GM12878 (cell line): ENCODE data around the gene SELPLG. TPM values are rescaled to one million over a fixed set of nuclear protein-coding genes. Genes with fewer than 3 reads are reported as not detected.
A peak's percentile ranks its signal among the peaks of the same experiment; 100 is the strongest.

Experiments
- CBX5 ChIP-seq: sonication (generic); IDR thresholded peaks from 2 replicates; pipeline ENCODE4 v1.6.1; 2016; ENCODE audit warnings: low read depth, moderate library complexity, mild to moderate bottlenecking, inconsistent platforms
- CHD2 ChIP-seq: IDR thresholded peaks from 2 replicates; pipeline ENCODE4 v1.6.1; 2011; ENCODE audit warnings: low read depth, low read length, improper control_type of control experiment, borderline replicate concordance
- HDAC6 ChIP-seq: fragments of 200-600 bp; sonication (generic); IDR thresholded peaks from one replicate; pipeline ENCODE4 v1.8.0; 2017; ENCODE audit warnings: antibody characterized with exemption; ENCODE audit not compliant: unreplicated experiment
- LARP7 ChIP-seq: fragments of 450-650 bp; IDR thresholded peaks from 2 replicates; pipeline ENCODE4 v1.6.1; 2017; ENCODE audit warnings: mild to moderate bottlenecking
- MXI1 ChIP-seq: fragments of 150-350 bp; IDR thresholded peaks from 2 replicates; pipeline ENCODE4 v1.6.1; 2011; ENCODE audit warnings: low read depth, mild to moderate bottlenecking, inconsistent platforms, low read length, improper control_type of control experiment
- NBN ChIP-seq: fragments of 450-650 bp; IDR thresholded peaks from 2 replicates; pipeline ENCODE4 v1.6.1; 2016
- NR2F1 ChIP-seq: fragments of 450-650 bp; conservative IDR thresholded peaks from 2 replicates; pipeline ENCODE4 v1.6.1; 2017; ENCODE audit warnings: mild to moderate bottlenecking
- NRF1 ChIP-seq: conservative IDR thresholded peaks from 2 replicates; pipeline ENCODE4 v1.6.1; 2011; ENCODE audit warnings: mild to moderate bottlenecking, low read depth, low read length, improper control_type of control experiment
- POU2F2 ChIP-seq: IDR thresholded peaks from 3 replicates; pipeline ENCODE4 v1.6.1; 2011; ENCODE audit warnings: low read depth, mild to moderate bottlenecking, low read length, borderline replicate concordance
- RB1 ChIP-seq: fragments of 450-650 bp; formaldehyde crosslinking; IDR thresholded peaks from 2 replicates; pipeline ENCODE4 v1.6.1; 2017; ENCODE audit warnings: mild to moderate bottlenecking, borderline replicate concordance
- SMAD1 ChIP-seq: fragments of 450-650 bp; IDR thresholded peaks from 2 replicates; pipeline ENCODE4 v1.6.1; 2018; ENCODE audit warnings: mild to moderate bottlenecking, low read depth; ENCODE audit not compliant: partially characterized antibody
- SPI1 ChIP-seq: IDR thresholded peaks from 2 replicates; pipeline ENCODE4 v1.6.1; 2011; ENCODE audit warnings: low read depth, mild to moderate bottlenecking, low read length, moderate library complexity, borderline replicate concordance; ENCODE audit not compliant: insufficient read depth
- STAT1 ChIP-seq: fragments of 450-650 bp; conservative IDR thresholded peaks from 2 replicates; pipeline ENCODE4 v1.6.1; 2014; ENCODE audit warnings: antibody characterized with exemption, mild to moderate bottlenecking
- STAT3 ChIP-seq: IDR thresholded peaks from 2 replicates; pipeline ENCODE4 v1.6.1; 2011; ENCODE audit warnings: low read depth, low read length, improper control_type of control experiment
- USF1 ChIP-seq: IDR thresholded peaks from 2 replicates; pipeline ENCODE4 v1.6.1; 2011; ENCODE audit warnings: borderline replicate concordance, low read depth, mild to moderate bottlenecking, moderate library complexity, mixed read lengths, low read length; ENCODE audit not compliant: insufficient read depth; ENCODE audit errors: extremely low read length
- ZNF687 ChIP-seq: fragments of 450-650 bp; IDR thresholded peaks from 2 replicates; pipeline ENCODE4 v1.6.1; 2017; ENCODE audit warnings: mild to moderate bottlenecking, moderate library complexity
- polyA plus RNA-seq, 11 experiments: library from polyadenylated mRNA; depleted of rRNA in 4 of 11; unstranded in 6 of 11; stranded (reverse) in 5 of 11; fragments of >200 nt; fragmentation: Nextera tagmentation in 4 of 11; fragmentation: Illumina TruSeq in 1 of 11; extraction: Ambion mirVana in 4 of 11; extraction: Trizol in 1 of 11; gene quantifications; 1 replicate in 1 of 11; 2 replicates in 10 of 11; pipeline versions ENCODE4 v1.2.1 to v1.2.3, GENCODE V29; 2011 to 2016; ENCODE audit warnings: inconsistent platforms in 2 of 11, missing spikeins in 2 of 11, low read depth in 1 of 11
- total RNA-seq, 4 experiments: library from RNA; depleted of rRNA in 3 of 4; stranded (reverse); fragments of >200 nt in 3 of 4; fragmentation: Illumina TruSeq in 1 of 4; extraction: Trizol in 1 of 4; gene quantifications; 2 replicates each; pipeline versions ENCODE4 v1.2.1 to v1.2.3, GENCODE V29; 2013 to 2021
- TF ChIP-seq, protein P1 (sequence below): fragments of 450-650 bp; IDR thresholded peaks from 2 replicates; pipeline ENCODE4 v1.6.1; 2017; ENCODE audit warnings: mild to moderate bottlenecking, low read depth, inconsistent platforms; ENCODE audit not compliant: poor library complexity, severe bottlenecking
- TF ChIP-seq, protein P2 (sequence below): IDR thresholded peaks from 2 replicates; pipeline ENCODE4 v1.6.1; 2011; ENCODE audit warnings: mild to moderate bottlenecking, low read depth, low read length, moderate library complexity; ENCODE audit not compliant: insufficient replicate concordance

SELPLG gene
- total and polyA plus RNA-seq, 10 of the 15 experiments (the other 5 are each of a cell fraction or from before 2014, with no cell fraction given) = 3.2 to 32.3 (median 23.9) TPM

DNA sequence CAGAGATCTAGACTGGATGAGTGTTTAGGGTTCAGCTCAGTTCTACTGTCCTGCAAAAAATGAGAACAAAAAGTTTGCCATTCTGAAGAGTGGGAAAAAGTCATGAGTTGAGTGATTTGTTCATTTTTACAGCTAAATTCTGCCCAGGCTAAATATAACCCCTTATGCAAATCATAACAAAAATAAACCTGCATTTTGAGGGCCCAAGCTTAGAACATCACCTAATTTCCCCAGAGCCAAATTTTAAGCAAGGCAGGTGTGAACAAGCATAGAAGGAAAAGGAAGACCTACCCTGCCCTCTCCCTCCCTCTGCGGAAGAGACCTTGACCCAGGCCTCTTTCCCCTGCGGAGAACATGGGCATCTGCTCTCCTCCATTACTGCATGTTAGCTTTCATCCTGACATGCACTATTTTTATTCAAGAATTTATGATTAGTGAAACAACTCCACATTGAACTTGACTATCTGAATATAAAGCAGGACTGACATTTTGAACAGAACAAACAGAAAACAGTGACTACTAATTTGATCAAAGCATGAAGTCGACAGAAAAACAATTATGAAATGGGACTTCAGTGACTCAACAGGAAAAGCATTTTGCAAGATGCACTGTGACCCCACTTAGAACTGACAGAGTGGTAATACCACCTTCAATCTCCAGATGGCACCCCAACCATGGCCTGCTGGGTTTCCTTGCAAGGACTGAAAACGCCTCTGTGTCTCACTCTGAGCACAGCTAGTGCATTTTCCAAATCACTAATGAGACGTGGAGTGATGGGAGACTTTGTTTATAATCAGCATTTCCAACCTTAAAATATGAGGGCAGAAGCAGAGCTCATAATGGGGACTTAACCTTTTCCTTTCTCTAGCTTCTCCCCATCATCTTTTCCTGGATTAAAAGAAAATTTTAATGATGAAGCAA, 30.9 kb upstream of the SELPLG start (continued):
- peak; percentile 24 for TF ChIP-seq SMAD1
- TF ChIP-seq ZNF687 = peak; percentile 70
- peak; percentile 48; the same call in 1 of the 2 replicates for TF ChIP-seq CHD2
- TF ChIP-seq, protein P1, sequence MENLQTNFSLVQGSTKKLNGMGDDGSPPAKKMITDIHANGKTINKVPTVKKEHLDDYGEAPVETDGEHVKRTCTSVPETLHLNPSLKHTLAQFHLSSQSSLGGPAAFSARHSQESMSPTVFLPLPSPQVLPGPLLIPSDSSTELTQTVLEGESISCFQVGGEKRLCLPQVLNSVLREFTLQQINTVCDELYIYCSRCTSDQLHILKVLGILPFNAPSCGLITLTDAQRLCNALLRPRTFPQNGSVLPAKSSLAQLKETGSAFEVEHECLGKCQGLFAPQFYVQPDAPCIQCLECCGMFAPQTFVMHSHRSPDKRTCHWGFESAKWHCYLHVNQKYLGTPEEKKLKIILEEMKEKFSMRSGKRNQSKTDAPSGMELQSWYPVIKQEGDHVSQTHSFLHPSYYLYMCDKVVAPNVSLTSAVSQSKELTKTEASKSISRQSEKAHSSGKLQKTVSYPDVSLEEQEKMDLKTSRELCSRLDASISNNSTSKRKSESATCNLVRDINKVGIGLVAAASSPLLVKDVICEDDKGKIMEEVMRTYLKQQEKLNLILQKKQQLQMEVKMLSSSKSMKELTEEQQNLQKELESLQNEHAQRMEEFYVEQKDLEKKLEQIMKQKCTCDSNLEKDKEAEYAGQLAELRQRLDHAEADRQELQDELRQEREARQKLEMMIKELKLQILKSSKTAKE = peak; percentile 67
- TF ChIP-seq NRF1 = 0 out of 2 replicates have a peak, but pooled peaks have one; percentile 5
- peak; percentile 40; the same call in 1 of the 2 replicates for TF ChIP-seq CBX5
- peak; percentile 65; the same call in 1 of the 2 replicates for TF ChIP-seq NR2F1
- TF ChIP-seq, protein P2, sequence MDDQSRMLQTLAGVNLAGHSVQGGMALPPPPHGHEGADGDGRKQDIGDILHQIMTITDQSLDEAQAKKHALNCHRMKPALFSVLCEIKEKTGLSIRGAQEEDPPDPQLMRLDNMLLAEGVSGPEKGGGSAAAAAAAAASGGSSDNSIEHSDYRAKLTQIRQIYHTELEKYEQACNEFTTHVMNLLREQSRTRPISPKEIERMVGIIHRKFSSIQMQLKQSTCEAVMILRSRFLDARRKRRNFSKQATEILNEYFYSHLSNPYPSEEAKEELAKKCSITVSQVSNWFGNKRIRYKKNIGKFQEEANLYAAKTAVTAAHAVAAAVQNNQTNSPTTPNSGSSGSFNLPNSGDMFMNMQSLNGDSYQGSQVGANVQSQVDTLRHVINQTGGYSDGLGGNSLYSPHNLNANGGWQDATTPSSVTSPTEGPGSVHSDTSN = no peak
- no peak for TF ChIP-seq SPI1
- no peak for TF ChIP-seq LARP7
- peak; percentile 92 for TF ChIP-seq POU2F2
- TF ChIP-seq NBN = peak; percentile 70
- no peak for TF ChIP-seq USF1
- TF ChIP-seq RB1 = peak; percentile 12; the same call in 1 of the 2 replicates
- no peak for TF ChIP-seq STAT1
- peak; percentile 80; the same call in 1 of the 2 replicates for TF ChIP-seq STAT3
- TF ChIP-seq MXI1 = peak; percentile 77
- no peak for TF ChIP-seq HDAC6
